Stimulated activated naive CD4-positive, alpha-beta T cell treated with Interleukin-2 at 50 U/mL for 16 hours (primary cell): Measurements from ENCODE around the gene NBEA.

Experiments used
- DNase-seq: peaks from one replicate; lab custom pipeline; 2025; lab: John Stamatoyannopoulos, UW

NBEA gene

DNA sequence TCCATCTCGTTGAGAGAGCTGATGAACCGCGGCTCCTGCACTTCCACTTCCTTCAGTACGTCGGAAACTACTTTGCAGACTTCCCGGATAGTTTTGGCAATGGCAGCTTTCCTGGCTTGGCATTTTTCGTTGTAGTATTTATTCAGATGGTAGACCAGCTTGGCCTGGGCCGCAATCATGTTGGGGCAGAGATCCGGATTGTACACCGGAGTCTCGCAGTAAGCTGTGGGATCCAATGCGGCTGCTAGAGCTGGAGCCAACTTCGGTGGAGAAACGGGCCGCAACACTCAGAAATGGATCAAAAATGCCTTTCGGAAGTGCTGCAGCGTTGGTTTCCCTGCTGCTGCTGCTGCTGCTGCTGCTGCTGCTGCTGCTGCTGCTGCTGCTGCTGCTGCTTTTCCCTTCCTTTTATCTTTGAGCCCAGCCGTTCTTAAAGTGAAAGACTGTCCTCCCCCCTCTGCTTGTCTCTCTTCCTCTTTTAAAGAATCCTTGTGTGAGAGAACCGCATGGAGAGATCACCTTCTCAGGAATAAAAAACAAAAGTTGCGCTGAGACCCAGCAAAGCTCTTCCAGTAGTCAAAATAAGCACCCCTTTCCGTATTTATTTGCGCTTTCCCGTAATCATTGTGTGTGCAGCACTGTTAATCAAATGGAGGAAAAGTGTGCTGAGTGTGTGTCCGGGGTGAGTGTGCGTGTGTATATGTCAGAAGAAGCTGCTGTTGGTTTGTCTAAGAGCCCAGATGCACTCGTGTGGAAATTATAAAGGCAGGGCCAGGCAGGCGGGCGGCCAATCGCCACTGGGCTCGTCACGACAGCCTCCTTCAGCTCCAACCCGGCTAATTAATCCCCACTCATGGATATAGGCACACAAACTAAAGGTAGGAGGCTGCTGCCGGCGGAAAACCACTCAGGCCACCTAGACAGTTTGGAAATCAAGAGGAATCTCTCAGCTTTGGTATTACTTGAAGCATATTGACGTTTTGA lies 534.2 kb downstream of the NBEA start, which contains the start of gene MAB21L1:
MAB21L1 (minus strand) TSS at position 730 of the 984 bp plus-strand sequence; CDS start at position 179, 551 bp downstream.
- no peak for DNase-seq

- no peak for DNase-seq
Observed at GRCh38 chr13:35477386-35477946, 535.4 kb downstream of the NBEA start.

- DNase-seq = no peak
Observed at GRCh38 chr13:35478271-35479037, 536.4 kb downstream of the NBEA start.

- DNase-seq = no peak
Observed at GRCh38 chr13:35479038-35479492, 537.0 kb downstream of the NBEA start.

DNA sequence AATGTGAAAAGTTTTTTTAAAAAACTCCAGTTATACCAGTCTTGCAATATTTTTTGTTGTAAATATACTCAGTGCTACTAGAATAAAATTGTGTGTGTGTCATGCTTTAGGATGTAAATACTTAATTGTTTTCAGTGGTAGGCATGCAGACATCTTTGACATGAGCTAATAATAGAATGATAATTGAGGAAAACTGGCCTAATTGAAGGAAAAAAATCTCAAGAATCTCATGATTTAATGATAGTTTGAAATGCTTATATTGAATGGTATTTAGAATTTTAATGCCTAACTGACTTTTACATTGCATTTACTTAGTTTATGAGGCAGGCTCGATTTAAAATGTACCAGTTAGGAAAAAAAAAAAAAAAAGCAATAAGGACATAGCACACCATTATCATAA lies 537.6 kb downstream of the NBEA start:
- DNase-seq = no peak

DNA sequence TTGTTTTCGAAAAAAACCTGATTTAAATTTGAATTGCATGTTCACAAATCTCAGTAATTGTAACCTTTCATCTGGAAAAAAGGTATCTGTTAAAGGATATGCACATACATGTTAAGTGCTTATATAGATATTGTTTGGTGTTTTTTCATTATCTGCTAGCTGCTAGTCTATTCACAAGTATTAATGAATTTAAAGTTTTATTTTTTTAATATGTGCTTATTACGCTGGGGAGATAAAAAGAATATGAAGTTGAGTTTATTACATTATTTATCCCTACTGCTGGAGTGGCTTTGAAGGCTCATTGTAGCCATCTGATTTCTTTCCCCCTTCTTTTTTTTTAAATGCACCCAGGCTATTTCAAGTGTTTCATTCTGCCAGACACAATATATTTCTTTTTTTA lies 538.3 kb downstream of the NBEA start:
- no peak for DNase-seq

DNA sequence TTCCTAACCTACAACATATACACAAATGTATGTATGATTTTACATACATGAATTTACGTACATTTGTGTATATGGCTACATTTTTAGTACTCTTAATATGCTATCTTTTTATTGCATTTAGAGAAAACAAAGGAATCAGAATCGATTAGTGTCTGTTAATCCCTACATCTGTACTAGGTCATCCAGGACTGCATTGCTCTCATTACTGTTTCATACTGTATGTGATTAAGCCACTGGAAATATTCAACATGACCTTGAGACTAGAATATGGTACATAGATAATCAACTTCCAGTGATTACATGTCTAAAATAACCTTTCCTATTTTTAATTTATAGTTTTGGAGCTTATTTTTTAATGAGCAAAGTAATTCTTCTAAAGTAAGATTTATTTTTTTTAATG lies 539.7 kb downstream of the NBEA start:
- no peak for DNase-seq

- DNase-seq = no peak
Observed at GRCh38 chr13:35482527-35482926, 540.5 kb downstream of the NBEA start.

DNA sequence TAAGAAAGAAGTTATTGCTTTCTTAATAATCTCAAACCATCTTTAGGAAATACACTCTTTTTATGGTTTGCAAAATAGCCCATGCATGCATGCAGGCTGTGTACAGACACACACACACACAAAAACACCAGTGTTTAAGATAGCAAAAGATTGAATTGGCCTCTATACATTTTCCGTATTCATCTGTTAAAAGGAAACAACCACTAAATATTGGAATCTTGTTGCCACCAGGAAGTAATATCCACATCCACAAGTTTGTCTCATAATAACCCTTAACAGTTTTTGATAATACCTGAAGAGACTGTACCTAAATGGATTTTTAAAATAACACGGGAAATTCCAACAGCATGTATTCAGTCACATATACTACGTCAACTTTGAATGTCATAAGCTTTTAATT lies 541.7 kb downstream of the NBEA start:
- no peak for DNase-seq

GRCh38 chr13:35484384-35484783 lies 542.3 kb downstream of the NBEA start:
- no peak for DNase-seq

DNA sequence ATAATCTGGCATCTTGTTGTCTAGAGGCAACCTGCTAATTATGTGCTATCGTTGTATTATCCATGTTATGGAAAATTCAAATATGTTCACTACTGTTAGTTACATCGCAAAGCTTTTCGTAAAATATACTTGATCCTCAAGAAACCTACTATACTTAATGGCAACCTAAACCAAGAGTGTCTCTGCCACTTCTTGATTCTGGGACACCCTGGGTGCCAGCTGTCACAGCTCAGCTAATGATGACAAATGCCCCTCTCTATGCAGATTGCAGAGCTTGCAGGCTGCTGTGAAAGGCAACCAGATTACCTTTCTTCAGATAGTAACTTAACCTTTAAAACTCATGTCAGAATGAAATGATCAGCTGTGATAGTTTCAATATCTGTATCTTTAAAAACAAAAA lies 543.4 kb downstream of the NBEA start:
- DNase-seq = no peak

DNA sequence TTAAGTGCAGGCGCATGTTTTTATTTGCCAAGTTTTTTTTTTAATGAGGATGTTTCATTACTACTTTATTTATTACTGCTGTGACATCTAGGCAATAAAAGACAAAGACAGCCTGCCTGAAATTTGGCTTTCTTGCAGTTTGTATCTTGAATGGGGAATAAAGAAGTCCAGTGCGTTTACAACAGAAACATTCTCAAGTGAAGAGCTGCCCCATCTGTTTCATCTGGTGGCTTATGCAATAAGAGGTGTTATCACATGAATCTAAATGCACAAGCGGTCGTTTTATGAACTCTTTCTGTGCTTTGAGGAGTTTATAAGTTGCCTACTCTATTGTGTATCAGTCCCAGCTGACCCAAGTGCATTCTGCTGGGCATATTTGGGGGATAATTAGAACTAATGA lies 547.0 kb downstream of the NBEA start:
- no peak for DNase-seq

GRCh38 chr13:35496006-35496405 lies 553.9 kb downstream of the NBEA start:
- DNase-seq = no peak

GRCh38 chr13:35496761-35497386 lies 554.8 kb downstream of the NBEA start:
- no peak for DNase-seq

DNA sequence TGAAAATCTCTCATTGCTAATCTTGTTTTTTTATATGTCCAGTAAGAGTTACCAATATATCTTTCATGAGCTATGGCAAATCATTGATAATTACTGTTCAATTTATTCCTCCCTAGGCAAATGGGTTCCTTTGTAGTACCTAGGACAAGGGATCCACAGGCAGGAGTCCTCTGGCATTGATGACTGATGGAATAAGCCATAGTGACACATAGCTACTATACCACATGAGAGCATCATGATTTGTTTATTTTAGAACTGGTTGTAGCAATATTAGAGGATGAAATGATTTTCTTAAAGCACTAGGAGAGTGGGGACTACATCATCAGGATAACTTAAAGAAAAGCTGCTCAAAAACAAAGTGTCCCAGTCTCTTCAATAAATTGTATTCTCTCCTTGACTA lies 556.2 kb downstream of the NBEA start:
- DNase-seq = no peak

GRCh38 chr13:35499196-35499662 lies 557.2 kb downstream of the NBEA start:
- no peak for DNase-seq

DNA sequence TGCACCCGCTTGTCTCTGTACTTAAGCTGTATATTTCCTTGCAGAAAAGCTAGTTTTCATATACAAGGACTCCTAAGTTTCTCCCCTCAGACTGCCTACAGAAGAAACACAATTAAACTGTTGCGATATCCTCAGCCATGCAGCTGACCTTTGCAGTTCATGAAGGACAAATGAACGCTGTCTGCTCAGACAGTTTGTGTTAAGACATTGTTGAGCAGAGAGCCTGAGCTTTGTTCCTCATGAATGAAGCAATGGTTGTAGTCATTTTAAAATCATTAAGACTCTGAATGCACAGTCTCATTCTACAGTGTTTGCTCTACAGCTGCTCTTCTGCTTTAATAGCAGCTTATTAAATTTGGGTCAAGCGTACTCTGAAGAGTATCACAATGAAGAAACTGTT lies 557.6 kb downstream of the NBEA start:
- no peak for DNase-seq

- no peak for DNase-seq
Observed at GRCh38 chr13:35500144-35500543, 558.1 kb downstream of the NBEA start.

DNA sequence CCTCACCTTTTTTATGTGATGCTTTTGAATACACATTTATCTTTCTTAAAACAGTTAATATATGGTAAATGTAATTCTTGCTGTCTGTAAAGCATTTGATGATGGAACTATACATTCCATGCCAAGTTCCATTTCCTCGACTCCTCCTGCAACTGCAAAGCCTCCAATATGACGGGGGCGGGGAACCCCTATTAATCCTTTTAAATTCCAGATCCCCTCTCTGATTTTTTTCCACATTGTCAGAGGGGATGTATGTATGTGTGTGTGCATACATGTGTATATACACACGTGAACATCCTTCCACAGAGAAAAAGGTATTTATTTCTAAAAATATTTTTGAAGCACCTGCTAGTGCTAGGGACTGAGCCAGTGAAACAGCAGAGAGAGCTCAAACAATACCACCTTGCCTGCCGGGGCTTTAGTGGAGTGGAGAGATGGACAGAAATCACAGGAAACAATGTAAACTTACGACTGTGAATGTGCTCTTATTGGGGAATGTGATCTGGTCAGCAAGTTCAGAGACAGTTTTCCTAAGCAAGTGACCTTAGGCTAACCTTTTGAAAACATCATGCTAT lies 559.7 kb downstream of the NBEA start:
- DNase-seq = no peak

- DNase-seq = no peak
Observed at GRCh38 chr13:35502456-35502855, 560.4 kb downstream of the NBEA start.

DNA sequence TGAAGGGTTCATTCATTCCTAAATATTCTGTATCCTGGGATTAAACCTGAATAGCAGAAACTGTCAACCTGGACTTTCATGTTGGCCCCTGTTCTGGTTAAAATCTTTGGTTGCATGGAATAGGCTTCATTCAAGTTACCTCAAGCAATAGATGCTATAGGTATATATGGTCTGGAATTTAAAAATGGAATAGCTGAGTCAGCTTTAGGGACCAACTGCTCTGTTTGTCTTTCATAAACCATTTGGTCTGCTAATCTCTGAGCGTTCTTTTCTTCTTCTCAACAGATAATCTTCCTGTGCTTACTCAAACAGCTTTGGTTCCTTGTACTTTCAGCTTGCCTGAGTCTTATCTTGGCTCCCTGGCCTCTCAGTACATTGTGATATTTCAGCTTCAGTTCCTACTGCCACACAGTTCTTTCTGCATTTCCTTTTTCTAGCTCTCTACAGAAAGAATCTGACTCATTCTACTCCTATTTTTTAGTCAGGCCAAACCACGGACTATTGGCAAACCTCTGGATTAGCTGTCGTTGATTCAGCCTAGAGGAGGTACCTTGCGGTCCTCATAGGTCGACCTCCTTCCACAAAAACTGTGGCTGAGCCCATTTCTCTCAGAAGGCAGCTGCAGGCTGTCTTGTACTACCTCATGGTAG lies 570.3 kb downstream of the NBEA start:
- DNase-seq = no peak
